AG10803 (cell line): ENCODE data around the gene COL6A3.

Experiments
- DNase-seq: peaks from one replicate; pipeline ENCODE4 v3.0.0; 2010; ENCODE audit warnings: low read depth
- H3K4me3 ChIP-seq: 2 replicates; pipeline ENCODE4 v1.5.1; 2011; ENCODE audit warnings: mild to moderate bottlenecking, low read length, control low read depth
- TF ChIP-seq, protein P1 (sequence below): conservative IDR thresholded peaks from 2 replicates; pipeline ENCODE4 v1.5.1; 2011; ENCODE audit warnings: mild to moderate bottlenecking, low read length, control low read depth, inconsistent platforms

Gene COL6A3

GRCh38 chr2:237283131-237283928 is 130.6 kb downstream of the COL6A3 start:
- DNase-seq, result peak; percentile 91
- H3K4me3 ChIP-seq, result no peak overlapping the region
- TF ChIP-seq, protein P1, sequence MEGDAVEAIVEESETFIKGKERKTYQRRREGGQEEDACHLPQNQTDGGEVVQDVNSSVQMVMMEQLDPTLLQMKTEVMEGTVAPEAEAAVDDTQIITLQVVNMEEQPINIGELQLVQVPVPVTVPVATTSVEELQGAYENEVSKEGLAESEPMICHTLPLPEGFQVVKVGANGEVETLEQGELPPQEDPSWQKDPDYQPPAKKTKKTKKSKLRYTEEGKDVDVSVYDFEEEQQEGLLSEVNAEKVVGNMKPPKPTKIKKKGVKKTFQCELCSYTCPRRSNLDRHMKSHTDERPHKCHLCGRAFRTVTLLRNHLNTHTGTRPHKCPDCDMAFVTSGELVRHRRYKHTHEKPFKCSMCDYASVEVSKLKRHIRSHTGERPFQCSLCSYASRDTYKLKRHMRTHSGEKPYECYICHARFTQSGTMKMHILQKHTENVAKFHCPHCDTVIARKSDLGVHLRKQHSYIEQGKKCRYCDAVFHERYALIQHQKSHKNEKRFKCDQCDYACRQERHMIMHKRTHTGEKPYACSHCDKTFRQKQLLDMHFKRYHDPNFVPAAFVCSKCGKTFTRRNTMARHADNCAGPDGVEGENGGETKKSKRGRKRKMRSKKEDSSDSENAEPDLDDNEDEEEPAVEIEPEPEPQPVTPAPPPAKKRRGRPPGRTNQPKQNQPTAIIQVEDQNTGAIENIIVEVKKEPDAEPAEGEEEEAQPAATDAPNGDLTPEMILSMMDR, result no peak

DNA sequence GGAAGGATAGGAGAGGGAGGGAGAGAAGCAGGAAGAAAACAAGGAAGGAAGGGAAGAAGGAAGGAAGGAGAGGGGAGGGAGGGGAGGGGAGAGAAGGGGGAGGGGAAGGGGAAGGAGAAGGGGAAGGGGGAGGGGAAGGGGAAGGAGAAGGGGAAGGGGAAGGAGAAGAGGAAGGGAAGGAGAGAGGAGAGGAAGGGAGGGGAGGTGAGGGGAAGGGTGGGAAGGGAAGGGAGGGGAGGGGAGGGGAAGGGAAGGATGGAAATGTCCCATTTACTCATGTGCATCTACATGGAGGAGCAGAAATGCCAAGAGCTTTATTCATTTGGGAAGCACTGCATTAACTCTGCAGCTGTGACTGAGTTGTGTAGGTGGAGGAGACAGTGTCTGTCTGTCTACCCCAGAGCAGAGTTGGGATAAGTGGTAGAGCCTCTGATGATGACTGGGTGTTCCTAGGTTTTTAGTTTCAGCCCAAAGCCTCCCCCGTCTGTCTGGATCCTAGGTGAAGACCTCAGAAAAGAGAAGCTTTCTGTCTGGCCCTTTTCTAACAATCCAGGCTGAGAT is 131.3 kb downstream of the COL6A3 start:
- TF ChIP-seq, protein P1, result no peak
- peak; percentile 80 for DNase-seq
- no peak overlapping the region for H3K4me3 ChIP-seq

DNA sequence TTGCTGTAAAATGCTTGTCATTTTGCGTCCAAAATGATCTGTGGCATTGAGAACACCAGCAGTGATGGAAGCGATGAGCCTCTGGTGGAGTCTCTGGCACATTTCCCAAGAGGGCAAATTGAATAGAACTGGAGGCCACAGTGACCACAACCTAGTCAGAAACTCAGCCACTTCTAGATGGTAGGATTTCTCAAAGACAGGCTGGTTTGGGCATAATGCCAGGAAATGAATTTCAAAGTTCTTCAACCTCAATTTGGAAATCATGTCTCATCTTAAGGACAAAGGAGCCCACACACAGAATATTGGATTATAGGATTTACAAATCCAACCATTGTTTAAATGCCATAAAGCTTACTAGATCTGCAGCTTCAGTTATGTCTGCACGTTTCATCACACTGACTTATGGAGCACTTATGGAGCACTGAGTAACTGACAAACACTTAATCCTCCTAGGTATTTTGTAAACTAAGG is 132.1 kb downstream of the COL6A3 start:
- H3K4me3 ChIP-seq, result no peak overlapping the region
- DNase-seq, result peak; percentile 99
- TF ChIP-seq, protein P1, result no peak

GRCh38 chr2:237280939-237281338 is 133.0 kb downstream of the COL6A3 start:
- DNase-seq, result no peak
- TF ChIP-seq, protein P1, result no peak
- H3K4me3 ChIP-seq, result no peak overlapping the region

DNA sequence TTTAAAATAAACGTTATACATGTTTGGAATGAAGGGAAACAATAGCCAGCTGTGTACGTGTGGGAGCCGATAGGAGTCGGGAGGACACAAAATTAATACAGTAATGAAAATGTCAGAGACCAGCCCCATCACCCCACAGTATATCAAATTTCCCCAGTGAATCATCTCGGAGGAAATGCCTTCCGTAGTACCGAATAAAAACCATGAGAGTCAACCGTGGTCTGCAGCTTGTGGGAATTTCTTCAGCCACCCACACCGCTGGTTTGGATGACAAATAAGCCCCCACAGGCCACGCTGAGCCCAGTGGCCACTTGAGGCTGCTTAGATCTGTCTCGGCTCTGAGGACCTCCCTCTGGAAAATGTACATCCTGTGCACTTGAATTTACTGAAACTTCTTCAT is 133.7 kb downstream of the COL6A3 start:
- H3K4me3 ChIP-seq, result no peak overlapping the region
- peak; percentile 95 for DNase-seq
- TF ChIP-seq, protein P1, result no peak; the same call in 1 of the 2 replicates

DNA sequence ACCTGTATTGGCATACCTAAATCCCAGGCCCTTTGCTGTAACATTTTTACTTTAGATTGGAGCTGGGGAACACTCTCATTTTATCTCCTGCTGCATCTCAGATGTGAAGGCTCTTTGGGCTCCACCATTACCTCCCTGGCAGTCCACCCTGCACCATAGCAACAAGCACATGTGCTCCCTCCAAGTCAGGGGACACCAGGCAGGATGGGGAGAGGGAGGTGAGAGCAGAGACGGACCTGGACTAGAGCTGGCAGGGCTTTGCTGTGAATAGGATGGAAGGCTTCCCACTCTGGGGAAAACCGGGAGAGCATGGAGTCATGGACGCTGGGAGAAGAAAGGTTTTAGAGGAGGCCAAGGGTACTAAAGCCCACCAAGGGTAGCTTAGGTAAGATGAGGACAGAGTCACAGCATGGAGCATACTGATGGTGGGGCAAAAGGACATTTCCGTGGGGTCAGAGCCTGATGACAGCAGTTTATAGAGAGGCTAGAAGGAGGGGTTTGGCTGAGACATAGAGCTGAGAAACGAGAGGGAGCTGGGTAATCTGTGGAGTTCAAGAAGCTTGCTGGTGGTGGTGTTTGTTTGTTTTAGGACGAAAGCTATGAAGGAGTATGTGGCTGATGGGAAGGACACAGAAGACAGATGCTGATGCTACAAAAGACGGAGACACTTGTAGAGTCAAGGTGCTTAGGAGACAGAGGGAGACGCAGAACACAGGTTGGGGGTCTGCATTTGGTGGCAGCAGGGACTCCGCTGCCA is 134.8 kb downstream of the COL6A3 start:
- no peak for DNase-seq
- TF ChIP-seq, protein P1, result no peak
- H3K4me3 ChIP-seq, result no peak overlapping the region
